Stimulated activated CD4-positive, alpha-beta T cell treated with anti-CD3 and anti-CD28 coated beads, TNF-alpha, amount 100 ng/mL, for 1 hour (primary cell): ENCODE data around the gene SRSF5.
"Not testable (repeated sequence)": the region's sequence is repeated elsewhere in the genome, so short reads cannot be mapped to it uniquely, and the experiment has no call there.

Experiments used
- DNase-seq, 3 donors: peaks; one replicate each; pipeline ENCODE4 v3.0.0-alpha.2; 2020; ENCODE audit warnings: low read depth in 3 of 3, low spot score in 1 of 3

Gene SRSF5

DNA sequence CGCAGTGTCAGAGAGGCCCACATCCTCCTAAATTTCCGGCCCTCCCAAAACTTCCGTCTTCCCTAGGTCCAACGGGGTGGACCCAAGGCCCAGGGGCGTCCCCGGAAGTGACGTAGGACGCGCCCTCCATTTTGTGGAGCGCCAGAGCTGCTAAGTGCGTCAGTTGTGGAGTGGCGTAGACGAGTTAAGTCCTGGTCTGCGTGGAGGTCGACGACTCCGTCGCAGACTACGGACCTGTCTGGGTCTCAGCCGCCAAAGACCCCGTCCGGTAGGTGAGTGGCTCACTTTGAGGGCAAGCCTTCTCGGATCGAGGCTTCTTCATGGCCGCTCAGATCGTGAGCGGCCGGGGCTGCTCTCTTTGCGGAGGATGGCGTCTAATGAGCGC lies at the start of gene SRSF5:
SRSF5 (plus strand) TSS at position 159 of the 385 bp plus-strand sequence. CDS start 1,015 bp downstream, outside the sequence.
- DNase-seq: peak; percentile 84 to 89 (median 85)

DNA sequence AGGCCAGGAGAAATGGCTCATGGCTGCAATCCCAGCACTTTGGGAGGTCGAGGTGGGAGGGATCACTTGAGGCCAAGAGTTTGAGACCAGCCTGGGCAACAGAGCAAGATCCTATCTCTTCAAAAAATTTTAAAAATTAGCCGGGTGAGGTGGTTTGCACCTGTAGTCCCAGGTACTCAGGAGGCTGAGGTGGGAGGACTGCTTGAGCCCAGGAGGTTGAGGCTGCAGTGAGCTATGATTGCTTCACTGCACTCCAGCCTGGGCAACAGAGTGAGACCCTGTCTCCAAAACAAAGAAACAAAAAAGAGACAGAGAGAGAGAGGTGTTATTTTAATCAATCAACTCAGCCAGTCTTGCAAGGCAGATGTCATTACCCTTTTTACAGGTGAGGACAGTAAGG lies 48.3 kb upstream of the SRSF5 start:
- DNase-seq: not testable (repeated sequence)

GRCh38 chr14:69719501-69719951 lies 47.4 kb upstream of the SRSF5 start:
- DNase-seq: no peak

DNA sequence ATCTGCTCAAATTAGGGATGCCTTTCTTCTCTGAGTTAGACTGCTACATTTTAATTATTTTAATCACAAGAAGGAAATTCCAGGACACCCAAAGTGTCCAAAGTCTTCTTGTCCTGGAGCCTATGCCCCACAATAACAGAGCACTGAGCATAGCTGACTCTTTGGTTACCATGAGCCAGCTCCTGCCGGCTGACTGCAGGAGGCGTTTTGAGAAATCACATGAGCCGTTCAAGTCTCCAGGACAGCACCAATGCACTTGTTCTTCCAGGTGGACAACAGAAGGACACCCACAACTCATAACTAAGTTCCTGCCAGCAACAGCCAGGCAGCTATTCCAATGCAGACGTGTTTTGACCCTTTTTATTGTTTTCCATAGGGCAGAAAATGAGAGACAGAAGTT lies 46.0 kb upstream of the SRSF5 start:
- no peak for DNase-seq

DNA sequence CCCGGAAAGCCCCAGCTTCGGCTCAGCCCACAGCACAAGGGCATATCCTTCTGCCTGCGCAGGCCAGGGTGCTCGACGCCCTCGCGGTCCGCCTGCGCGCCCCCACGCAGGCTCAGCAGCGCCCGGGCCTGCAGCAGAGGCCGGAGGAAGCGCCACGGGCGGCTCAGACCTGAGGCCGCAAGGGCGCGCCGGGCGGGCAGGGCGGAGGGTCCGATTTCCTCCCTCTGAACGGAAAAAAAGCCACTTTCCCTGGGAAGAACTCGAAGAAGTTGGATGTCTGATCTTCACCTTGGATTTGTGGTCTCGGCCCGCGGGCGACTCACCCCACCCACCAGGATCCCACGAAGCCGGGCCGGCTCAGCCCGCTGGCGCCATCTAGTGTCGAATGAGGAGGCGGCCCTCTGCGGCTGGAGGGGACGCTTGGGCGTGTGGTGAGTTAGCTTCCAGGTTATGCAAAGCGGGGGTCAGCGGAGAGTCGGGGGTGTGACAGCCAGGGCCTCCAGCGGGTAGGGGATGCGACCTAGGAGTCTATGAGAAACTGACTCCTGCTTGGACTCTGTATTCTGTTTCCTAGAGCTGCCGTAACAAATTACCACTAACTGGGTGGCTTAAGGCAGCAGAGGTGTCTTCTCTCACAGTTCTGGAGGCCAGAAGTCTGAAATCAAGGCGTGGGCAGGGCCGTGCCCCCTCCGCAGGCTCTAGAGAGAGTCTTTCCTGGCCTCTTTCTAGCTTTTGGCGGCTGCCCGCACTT lies 40.0 kb upstream of the SRSF5 start:
- DNase-seq: peak; percentile 57 to 81 (median 70)

DNA sequence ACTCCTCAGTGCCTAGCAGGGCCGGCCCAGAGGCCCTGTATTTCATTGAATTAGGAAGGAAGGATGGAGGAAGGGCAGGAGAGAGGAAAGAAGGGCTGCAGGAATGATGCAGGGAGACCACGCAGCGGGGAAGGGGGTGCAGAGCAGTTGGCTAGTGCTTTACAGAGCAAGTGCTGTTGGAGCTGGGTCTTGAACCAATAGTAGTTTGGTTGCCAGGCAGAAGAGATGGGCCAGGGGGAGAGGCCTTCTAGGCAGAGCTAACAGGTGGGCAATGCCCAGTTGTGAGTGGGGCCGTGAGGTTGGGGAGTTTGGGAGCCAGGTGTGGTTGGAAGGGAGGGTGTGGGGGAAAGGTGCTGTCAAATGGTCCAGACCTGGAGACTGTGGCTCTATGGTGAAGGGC lies 39.1 kb upstream of the SRSF5 start:
- no peak for DNase-seq

GRCh38 chr14:69731919-69732598 lies 34.9 kb upstream of the SRSF5 start:
- not testable (repeated sequence) for DNase-seq

- DNase-seq: not testable (repeated sequence)
These were observed 30.5 kb upstream of the SRSF5 start for GRCh38 chr14:69736405-69736804.

DNA sequence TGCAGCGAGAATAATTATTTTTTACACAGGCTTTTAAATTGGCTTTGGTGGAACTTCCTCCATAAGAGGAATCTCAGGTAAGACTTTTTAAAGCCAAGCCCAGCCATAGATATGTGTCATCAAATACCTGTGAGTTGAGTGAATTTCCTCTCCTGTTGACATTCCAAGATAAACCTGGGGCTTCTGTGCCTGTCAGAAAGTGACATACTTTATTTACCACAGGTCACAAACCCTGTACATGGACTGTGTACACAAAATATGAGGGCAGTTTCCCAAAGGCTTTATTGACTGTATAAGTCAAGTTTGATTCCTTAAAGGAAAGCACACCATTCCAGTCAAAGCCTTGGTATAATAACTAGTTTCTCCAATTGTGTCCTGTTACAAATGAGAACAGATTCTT lies 25.9 kb upstream of the SRSF5 start:
- DNase-seq: no peak

DNA sequence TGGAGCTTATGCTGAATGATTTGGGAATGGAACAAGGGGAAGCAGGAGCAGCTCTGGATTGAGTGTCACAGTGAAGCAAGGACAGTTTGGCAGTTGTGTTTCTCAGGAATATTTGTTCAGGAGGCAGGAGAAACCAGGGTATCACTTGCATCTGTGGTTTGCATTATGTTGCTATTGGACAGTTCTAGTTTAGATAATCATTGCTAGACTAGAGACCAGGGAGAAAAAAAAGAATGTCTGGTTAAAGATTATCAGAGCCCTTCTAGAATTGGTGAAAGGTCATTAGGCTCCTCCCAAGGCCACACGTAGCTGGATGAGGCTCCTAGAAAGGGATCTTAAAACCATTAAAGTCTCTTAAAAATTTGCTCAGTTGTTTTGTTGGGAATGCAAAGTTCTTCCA lies 17.0 kb upstream of the SRSF5 start:
- DNase-seq: no peak

DNA sequence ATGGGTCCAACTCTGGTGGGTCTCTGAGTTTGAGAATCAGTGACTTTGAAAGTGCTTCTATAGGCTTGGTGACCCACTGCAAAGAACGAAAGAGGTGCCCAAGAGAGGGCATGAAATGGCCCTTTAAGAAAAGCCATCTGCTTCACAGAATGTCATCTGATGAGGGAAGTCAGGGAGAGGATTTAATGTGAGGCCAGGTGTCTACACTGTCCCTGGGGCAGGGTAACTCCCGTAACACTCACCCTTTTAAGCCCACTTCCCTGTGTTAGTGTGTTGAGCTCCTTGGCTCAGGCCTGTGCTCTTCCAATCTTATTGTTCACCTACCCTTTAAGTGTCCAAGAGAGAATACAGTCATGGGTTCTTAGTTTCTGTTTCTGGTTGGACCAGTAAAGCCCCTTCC lies 16.4 kb upstream of the SRSF5 start:
- no peak for DNase-seq

DNA sequence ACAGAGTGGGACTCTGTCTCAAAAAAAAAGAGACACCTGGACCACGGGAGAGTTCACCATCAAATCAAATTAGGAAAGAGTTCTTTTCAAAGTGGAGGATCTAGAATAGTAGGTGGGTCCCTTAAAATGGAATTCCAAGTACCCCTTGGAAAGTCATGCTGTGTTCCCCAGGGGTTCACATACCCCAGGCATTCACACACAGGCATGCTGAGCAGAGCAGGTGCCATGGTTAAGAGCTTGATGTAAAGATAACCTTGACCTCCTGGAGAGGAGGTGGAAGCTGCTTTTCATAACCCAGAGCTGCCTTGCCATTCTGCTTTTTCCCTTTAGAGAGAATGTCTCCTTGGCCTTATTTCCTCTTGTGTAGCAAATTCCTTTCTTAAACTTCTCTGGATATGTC lies 14.2 kb upstream of the SRSF5 start:
- DNase-seq: no peak

- DNase-seq: no peak
These were observed 13.1 kb upstream of the SRSF5 start for GRCh38 chr14:69753860-69754259.

DNA sequence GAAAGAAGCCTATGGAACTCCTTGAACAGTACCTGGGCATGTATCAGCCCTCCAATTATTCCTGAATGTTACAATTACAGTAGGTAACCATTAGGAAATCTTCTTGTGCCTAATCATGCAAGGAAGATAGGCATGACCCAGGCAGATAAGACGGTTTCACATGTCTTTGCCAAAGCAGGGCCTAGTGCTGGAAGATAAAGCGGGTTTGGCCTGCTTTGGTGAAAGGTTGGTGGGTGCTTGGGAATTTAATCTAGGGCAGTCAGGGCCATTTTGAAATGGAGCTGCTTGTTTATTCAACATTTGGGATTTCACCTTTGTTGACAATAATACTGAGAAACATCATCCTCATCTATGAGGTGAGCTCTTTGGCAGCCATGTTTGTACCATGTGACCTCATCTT lies 12.5 kb upstream of the SRSF5 start:
- no peak for DNase-seq

GRCh38 chr14:69755296-69755695 lies 11.6 kb upstream of the SRSF5 start:
- DNase-seq: no peak

DNA sequence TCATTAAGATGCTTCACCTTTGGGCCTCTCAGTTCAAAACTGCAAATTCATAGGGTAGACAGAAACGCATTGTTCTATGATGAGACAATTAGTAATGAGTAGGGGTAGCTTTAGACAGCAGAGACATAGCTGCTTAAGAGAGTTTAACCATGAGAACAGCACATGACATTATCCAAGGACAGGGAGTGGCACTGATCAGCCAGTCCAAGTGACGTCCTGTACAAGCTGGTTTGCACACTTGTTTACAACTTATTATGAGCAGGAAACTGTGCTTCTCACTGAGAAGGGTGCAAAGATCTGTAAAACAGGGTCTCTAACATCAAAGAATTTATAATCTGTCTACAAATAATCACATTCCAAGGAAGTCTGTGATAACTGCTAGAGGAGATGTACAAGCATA lies 11.2 kb upstream of the SRSF5 start:
- no peak for DNase-seq

GRCh38 chr14:69756298-69756697 lies 10.6 kb upstream of the SRSF5 start:
- no peak for DNase-seq

DNA sequence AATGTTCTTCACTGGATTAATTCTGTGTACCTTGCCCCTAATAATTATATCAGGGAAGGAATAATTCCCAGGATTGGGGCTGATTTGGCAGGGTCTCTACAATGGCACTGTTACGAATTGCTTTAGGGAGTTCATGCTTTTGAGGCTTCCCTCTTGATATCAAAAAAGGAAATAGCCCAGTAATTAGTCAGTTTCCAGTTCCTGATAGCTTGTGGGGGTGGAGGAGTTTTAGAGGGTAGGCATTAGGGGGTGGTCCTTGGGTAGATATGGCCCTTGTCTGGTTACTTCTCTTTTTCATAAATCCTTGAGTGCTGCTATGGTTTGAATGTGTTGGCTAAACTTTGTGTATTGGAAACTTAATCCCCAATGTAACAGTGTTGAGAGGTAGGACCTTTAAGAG lies 6.1 kb upstream of the SRSF5 start:
- DNase-seq: no peak

DNA sequence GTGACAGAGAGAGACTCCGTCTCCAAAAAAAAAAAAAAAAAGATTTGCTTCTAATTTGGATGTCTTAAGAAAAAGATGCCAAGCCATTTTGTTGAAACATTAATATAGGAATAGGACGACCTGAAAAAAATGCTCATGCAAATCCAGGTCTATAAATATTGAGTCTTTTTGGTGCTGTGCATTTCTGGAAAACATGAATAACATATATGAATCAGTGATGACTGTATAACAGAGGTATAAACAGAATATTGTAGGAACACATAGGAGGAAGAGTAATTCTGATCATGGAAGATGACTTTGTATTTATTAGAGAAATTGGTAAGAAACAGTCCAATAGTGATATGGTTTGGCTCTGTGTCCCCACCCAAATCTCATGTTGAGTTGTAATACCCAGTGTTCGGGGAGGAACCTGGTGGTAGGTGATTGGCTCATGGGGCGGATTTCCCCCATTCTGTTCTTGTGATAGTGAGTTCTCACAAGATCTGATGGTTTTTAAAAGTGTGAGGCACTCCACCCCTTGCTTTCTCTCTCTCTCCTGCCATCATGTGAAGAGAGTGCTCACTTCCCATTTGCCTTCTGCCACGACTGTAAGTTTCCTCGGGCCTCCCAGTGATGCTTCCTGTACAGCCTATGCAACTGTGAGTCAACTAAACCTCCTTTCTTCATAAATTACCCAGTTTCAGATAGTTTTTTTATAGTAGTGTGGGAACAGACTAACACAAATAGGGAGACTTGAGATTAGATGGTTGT lies 3.0 kb upstream of the SRSF5 start:
- DNase-seq: no peak

DNA sequence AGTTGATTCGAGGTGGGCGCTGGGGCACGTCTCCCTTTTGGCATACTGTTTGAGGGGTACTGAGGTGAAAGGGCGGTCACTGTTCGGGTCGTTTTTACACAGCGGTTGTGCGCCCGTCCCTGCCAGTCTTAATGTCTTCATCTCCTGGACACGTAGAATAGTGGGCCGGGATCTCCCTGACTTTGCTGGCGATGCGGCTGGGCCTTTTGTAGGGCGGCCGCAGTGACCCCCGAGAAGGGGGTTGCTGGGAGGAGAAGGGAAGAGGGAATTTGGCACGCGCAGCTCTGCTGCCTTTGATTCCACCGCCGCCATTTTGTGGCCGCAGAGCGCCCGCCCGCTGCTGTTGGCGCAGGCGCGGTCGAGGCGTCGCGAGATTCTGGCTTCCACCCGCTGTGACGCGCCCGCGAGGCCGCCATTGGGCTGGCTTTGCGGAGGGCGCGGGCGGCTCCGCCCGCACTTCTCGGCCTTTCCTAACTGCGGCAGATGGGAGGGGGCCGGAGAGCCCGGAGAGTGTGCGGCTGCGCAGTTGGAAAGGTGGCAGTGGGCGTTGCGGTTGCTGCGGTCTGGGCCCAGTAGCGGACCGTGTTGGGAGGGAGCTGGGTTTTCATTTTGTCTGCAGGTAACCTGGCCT lies 542 bp downstream of the SRSF5 start:
- DNase-seq: peak; percentile 64 to 85 (median 78)

DNA sequence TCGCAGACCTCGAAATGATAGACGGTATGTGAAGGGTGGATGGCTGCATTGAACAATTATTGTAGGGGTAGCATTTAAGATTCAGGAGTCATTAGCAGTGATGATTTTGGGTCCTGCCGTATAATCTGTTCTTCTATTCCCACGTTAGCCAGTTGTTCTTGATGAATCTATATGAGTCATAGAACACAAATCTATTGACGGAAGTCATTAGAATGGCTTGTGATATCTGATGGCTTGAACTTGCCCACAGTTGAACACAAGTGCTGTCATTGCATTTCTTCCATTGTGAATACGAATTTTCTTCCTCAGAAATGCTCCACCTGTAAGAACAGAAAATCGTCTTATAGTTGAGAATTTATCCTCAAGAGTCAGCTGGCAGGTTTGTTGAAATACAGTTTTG lies 1.9 kb downstream of the SRSF5 start:
- DNase-seq: no peak

DNA sequence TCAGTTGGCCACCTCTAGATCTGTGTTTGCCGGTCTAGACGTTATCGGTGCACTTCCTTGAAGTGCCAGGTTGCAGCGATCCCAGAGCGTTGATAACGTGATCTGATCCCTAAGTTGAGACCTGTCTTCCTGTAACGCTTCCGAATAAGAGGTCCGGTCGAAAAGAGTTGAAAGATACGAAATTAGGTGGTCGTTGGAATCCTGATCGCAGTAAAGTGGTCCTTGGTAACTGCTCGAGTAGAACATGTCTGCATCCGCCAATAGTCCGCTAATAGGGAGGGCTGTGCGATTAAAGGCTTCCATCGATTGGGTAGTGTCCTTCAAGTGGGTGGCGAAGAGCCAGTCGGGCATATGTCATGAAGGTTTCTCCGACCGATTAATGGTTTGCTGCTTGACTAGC lies 2.7 kb downstream of the SRSF5 start:
- DNase-seq: no peak
